K562 (cell line): ENCODE data around the gene R3HDM2. TPM values are rescaled to one million over a fixed set of nuclear protein-coding genes. Genes with fewer than 3 reads are reported as not detected.
A peak's percentile ranks its signal among the peaks of the same experiment; 100 is the strongest.

ENCODE experiments used
- ATF2 ChIP-seq: sonication (generic); formaldehyde crosslinking; IDR thresholded peaks from 2 replicates; pipeline ENCODE4 v1.8.1; 2022; ENCODE audit warnings: missing genetic modification reagents
- CGGBP1 ChIP-seq: fragments of 250-450 bp; sonication (Bioruptor Pico); IDR thresholded peaks from 2 replicates; pipeline ENCODE4 v1.9.0; 2021; ENCODE audit warnings: mild to moderate bottlenecking
- GABPB1 ChIP-seq: sonication (generic); formaldehyde crosslinking; IDR thresholded peaks from 2 replicates; pipeline ENCODE4 v1.8.0; 2022; ENCODE audit warnings: mild to moderate bottlenecking, missing genetic modification reagents
- HNRNPH1 ChIP-seq: fragments of 200-400 bp; formaldehyde crosslinking; optimal IDR thresholded peaks from 2 replicates; pipeline ENCODE3; 2017; ENCODE audit warnings: low read depth, mild to moderate bottlenecking, low read length, moderate library complexity
- L3MBTL2 ChIP-seq: fragments of 450-650 bp; IDR thresholded peaks from 2 replicates; pipeline ENCODE4 v1.6.1; 2016; ENCODE audit warnings: mild to moderate bottlenecking, moderate library complexity
- MCM2 ChIP-seq: fragments of 450-650 bp; IDR thresholded peaks from 2 replicates; pipeline ENCODE4 v1.6.1; 2017; ENCODE audit warnings: low read depth, mild to moderate bottlenecking
- NKRF ChIP-seq: fragments of 450-650 bp; IDR thresholded peaks from 2 replicates; pipeline ENCODE4 v1.6.1; 2016; ENCODE audit warnings: borderline replicate concordance
- PCBP1 ChIP-seq: fragments of 200-400 bp; formaldehyde crosslinking; IDR thresholded peaks from 2 replicates; pipeline ENCODE4 v1.6.1; 2018; ENCODE audit warnings: mild to moderate bottlenecking, low read depth, low read length; ENCODE audit not compliant: poor library complexity, severe bottlenecking
- PHB ChIP-seq: fragments of 250-450 bp; sonication (Bioruptor Pico); IDR thresholded peaks from 2 replicates; pipeline ENCODE4 v1.5.0; 2021
- SIX5 ChIP-seq, 2 experiments: IDR thresholded peaks; 2 replicates each; pipeline ENCODE4 v1.6.1; 2011; ENCODE audit warnings: low read length in 2 of 2, borderline replicate concordance in 1 of 2, low read depth in 1 of 2, mild to moderate bottlenecking in 1 of 2, moderate library complexity in 1 of 2; ENCODE audit not compliant: insufficient read depth in 1 of 2
- TAF9B ChIP-seq: fragments of 450-650 bp; IDR thresholded peaks from 2 replicates; pipeline ENCODE4 v1.6.1; 2018; ENCODE audit warnings: mild to moderate bottlenecking; ENCODE audit not compliant: partially characterized antibody
- TCF15 ChIP-seq: fragments of 250-450 bp; sonication (Bioruptor Pico); IDR thresholded peaks from 2 replicates; pipeline ENCODE4 v1.8.0; 2022; ENCODE audit warnings: moderate library complexity, mild to moderate bottlenecking, inconsistent platforms
- TEAD1 ChIP-seq, 2 experiments: fragments of 450-650 bp in 1 of 2; sonication (generic) in 1 of 2; formaldehyde crosslinking; IDR thresholded peaks; 2 replicates each; pipeline versions ENCODE4 v1.4.0 to v1.8.0; 2020 to 2022; ENCODE audit warnings: mild to moderate bottlenecking in 2 of 2, missing genetic modification reagents in 1 of 2
- THRA ChIP-seq: fragments of 450-650 bp; IDR thresholded peaks from 2 replicates; pipeline ENCODE4 v1.6.1; 2017; ENCODE audit warnings: mild to moderate bottlenecking, moderate library complexity
- ZNF197 ChIP-seq: fragments of 200-800 bp; sonication (Bioruptor generic); IDR thresholded peaks from 2 replicates; pipeline ENCODE4 v1.6.1; 2016; ENCODE audit warnings: low read depth, missing genetic modification characterization, missing compliant biosample characterization
- ZNF41 ChIP-seq: fragments of 250-450 bp; sonication (Bioruptor Pico); conservative IDR thresholded peaks from 2 replicates; pipeline ENCODE4 v1.4.0; 2020; ENCODE audit warnings: mild to moderate bottlenecking
- ZNF561 ChIP-seq: fragments of 450-650 bp; formaldehyde crosslinking; conservative IDR thresholded peaks from 2 replicates; pipeline ENCODE4 v1.4.0; 2020; ENCODE audit warnings: mild to moderate bottlenecking, moderate library complexity
- ZNF699 ChIP-seq: fragments of 250-450 bp; sonication (Bioruptor Pico); IDR thresholded peaks from 2 replicates; pipeline ENCODE4 v1.8.0; 2021; ENCODE audit warnings: mild to moderate bottlenecking, moderate library complexity; ENCODE audit not compliant: insufficient replicate concordance
- ZNF740 ChIP-seq, 3 experiments: fragments of 200-800 bp in 1 of 3; sonication (Bioruptor generic) in 1 of 3; sonication (generic) in 1 of 3; formaldehyde crosslinking in 1 of 3; IDR thresholded peaks; 2 replicates each; pipeline versions ENCODE4 v1.6.1 to v1.8.0; 2016 to 2022; ENCODE audit warnings: mild to moderate bottlenecking in 2 of 3, missing compliant biosample characterization in 2 of 3, missing genetic modification characterization in 2 of 3, missing genetic modification reagents in 1 of 3
- polyA plus RNA-seq, 8 experiments: library from polyadenylated mRNA; depleted of rRNA in 4 of 8; stranded (reverse) in 5 of 8; unstranded in 3 of 8; fragments of >200 nt; fragmentation: Nextera tagmentation in 2 of 8; fragmentation: Illumina TruSeq in 1 of 8; extraction: Ambion mirVana in 2 of 8; extraction: Trizol in 1 of 8; gene quantifications; 2 replicates each; pipeline versions ENCODE4 v1.2.1 to v1.2.3, GENCODE V29; 2011 to 2014; ENCODE audit warnings: inconsistent platforms in 1 of 8, missing spikeins in 1 of 8
- total RNA-seq, 7 experiments: library from RNA; depleted of rRNA in 6 of 7; stranded (reverse); fragments of >200 nt in 6 of 7; fragmentation: Illumina TruSeq in 2 of 7; extraction: Trizol in 2 of 7; gene quantifications; 2 replicates each; pipeline versions ENCODE4 v1.2.1 to v1.2.3, GENCODE V29; 2011 to 2021; ENCODE audit warnings: low replicate concordance in 1 of 7

R3HDM2 gene
- total and polyA plus RNA-seq, 9 of the 15 experiments (the other 6 are each of a cell fraction or from before 2014, with no cell fraction given): 3.3 to 18.8 (median 9.0) TPM

GRCh38 chr12:57429473-57430111 lies 1.3 kb downstream of the R3HDM2 start (continued):
- TF ChIP-seq ATF2 (CRISPR knock-in tag) (no peak), PHB (no peak), ZNF197 (CRISPR knock-in tag) (no peak), ZNF561 (no peak), MCM2 (no peak), PCBP1 (no peak), TAF9B (no peak), ZNF740 (CRISPR knock-in tag; IDR thresholded peaks at IDR 0.05) (peak; percentile 76; the same call in 1 of the 2 replicates), ZNF740 (tag; IDR thresholded peaks at IDR 0.05) (0 out of 4 replicates have a peak, but pooled peaks of 1 of the 2 experiments have one; percentile 44), L3MBTL2 (peak; percentile 55; the same call in 1 of the 2 replicates), GABPB1 (CRISPR knock-in tag) (no peak), NKRF (peak; percentile 65; the same call in 1 of the 2 replicates), THRA (no peak), HNRNPH1 (no peak), SIX5 (IDR thresholded peaks at IDR 0.05; ENCODE audit: borderline replicate concordance in 1 of 2, insufficient read depth in 1 of 2, low read depth in 1 of 2, low read length in 2 of 2) (no peak), TEAD1 (CRISPR knock-in tag; IDR thresholded peaks at IDR 0.05) (no peak), TCF15 (CRISPR knock-in tag) (no peak), ZNF699 (CRISPR knock-in tag) (no peak), ZNF41 (no peak), CGGBP1 (CRISPR knock-in tag) (no peak)
